Activated naive CD8-positive, alpha-beta T cell treated with anti-CD3 and anti-CD28 coated beads, Interleukin-2, amount 10 ng/mL, durations not matched to agents 7 days and 5 days (primary cell): ENCODE measurements around the gene FOXD3. TPM values are rescaled to one million over a fixed set of nuclear protein-coding genes. Genes with fewer than 3 reads are reported as not detected.
A peak's percentile ranks its signal among the peaks of the same experiment; 100 is the strongest.

Source experiments
- ATAC-seq: fragments of 150-1000 bp; cut with Tn5 transposase; one replicate; pipeline ENCODE4 v1.10.0; 2021; ENCODE audit warnings: low read depth, moderate library complexity
- POLR2A ChIA-PET: fragments of 350-600 bp; sonication (Branson Sonifier 250); formaldehyde crosslinking; loops from one replicate; lab custom pipeline; 2021; ENCODE audit warnings: antibody characterized with exemption; lab: Charles Lee
- DNase-seq: peaks from one replicate; pipeline ENCODE4 v3.0.0; 2021
- H3K27ac Mint-ChIP-seq: one replicate; pipeline ENCODE4 v1.8.0; 2022; ENCODE audit warnings: mild to moderate bottlenecking, mixed read lengths
- H3K27me3 Mint-ChIP-seq: one replicate; pipeline ENCODE4 v1.8.0; 2022; ENCODE audit warnings: mild to moderate bottlenecking, moderate library complexity, mixed read lengths
- H3K36me3 Mint-ChIP-seq: one replicate; pipeline ENCODE4 v1.8.0; 2021; ENCODE audit warnings: mild to moderate bottlenecking, mixed read lengths
- H3K4me1 Mint-ChIP-seq: one replicate; pipeline ENCODE4 v1.8.0; 2021; ENCODE audit warnings: mixed read lengths
- H3K4me3 Mint-ChIP-seq: one replicate; pipeline ENCODE4 v1.8.0; 2022; ENCODE audit warnings: mild to moderate bottlenecking, moderate library complexity, mixed read lengths
- H3K9me3 Mint-ChIP-seq: one replicate; pipeline ENCODE4 v1.8.0; 2021; ENCODE audit warnings: mixed read lengths
- total RNA-seq, 2 experiments: library from RNA; stranded (reverse); gene quantifications; one replicate each; pipeline ENCODE4 v1.2.3, GENCODE V29; 2021

FOXD3 gene
- total RNA-seq, 2 experiments from 2014 or later, result not detected

- Mint-ChIP-seq H3K36me3 (peaks cover 3% of the 10 kb centered on the region), H3K9me3 (no peaks in the 10 kb centered on the region), H3K27me3 (peaks cover 76% of the 10 kb centered on the region), H3K27ac (no peak overlapping the region), H3K4me1 (peaks cover 29% of the 10 kb centered on the region), H3K4me3 (no peak overlapping the region)
- no peak for ATAC-seq
- POLR2A ChIA-PET, result interaction anchor here (1.1 kb wide), 1 partner anchor 42 kb away, joined by 3 read pairs; no protein-coding TSS in a partner anchor
- no peak for DNase-seq
Observed at GRCh38 chr1:63325279-63325985, 3.1 kb downstream of the FOXD3 start.

- Mint-ChIP-seq H3K36me3 (peaks cover 2% of the 10 kb centered on the region), H3K9me3 (no peaks in the 10 kb centered on the region), H3K27ac (no peak overlapping the region), H3K27me3 (peaks cover 77% of the 10 kb centered on the region), H3K4me3 (peak overlapping the region; percentile 0), H3K4me1 (peaks cover 28% of the 10 kb centered on the region)
- POLR2A ChIA-PET, result interaction anchor here (1.1 kb wide), 1 partner anchor 42 kb away, joined by 3 read pairs; no protein-coding TSS in a partner anchor
- DNase-seq, result peak; percentile 29
- no peak for ATAC-seq
Observed at GRCh38 chr1:63326106-63326472, 3.7 kb downstream of the FOXD3 start.

GRCh38 chr1:63326473-63327380 is 4.4 kb downstream of the FOXD3 start:
- no peak overlapping the region for H3K27ac Mint-ChIP-seq
- H3K4me1 Mint-ChIP-seq, result peaks cover 23% of the 10 kb centered on the region
- no peaks in the 10 kb centered on the region for H3K9me3 Mint-ChIP-seq
- peaks cover 2% of the 10 kb centered on the region for H3K36me3 Mint-ChIP-seq
- POLR2A ChIA-PET, result no interaction called here
- peak; percentile 39 for DNase-seq
- H3K27me3 Mint-ChIP-seq, result peaks cover 74% of the 10 kb centered on the region
- peak overlapping the region; percentile 53 for H3K4me3 Mint-ChIP-seq
- no peak for ATAC-seq

- peak; percentile 70 for DNase-seq
- H3K27me3 Mint-ChIP-seq, result peaks cover 80% of the 10 kb centered on the region
- no peaks in the 10 kb centered on the region for H3K9me3 Mint-ChIP-seq
- ATAC-seq, result peak; percentile 14
- peaks cover 2% of the 10 kb centered on the region for H3K36me3 Mint-ChIP-seq
- H3K4me3 Mint-ChIP-seq, result peak overlapping the region; percentile 53
- POLR2A ChIA-PET, result interaction anchor here (0.6 kb wide), 1 partner anchor 41 kb away, joined by 3 read pairs; no protein-coding TSS in a partner anchor
- H3K4me1 Mint-ChIP-seq, result peaks cover 20% of the 10 kb centered on the region
- peak overlapping the region; percentile 55 for H3K27ac Mint-ChIP-seq
Observed at GRCh38 chr1:63327417-63328054, 5.2 kb downstream of the FOXD3 start.

- Mint-ChIP-seq H3K27me3 (peaks cover 86% of the 10 kb centered on the region), H3K4me3 (no peak overlapping the region), H3K27ac (no peak overlapping the region), H3K9me3 (no peaks in the 10 kb centered on the region), H3K36me3 (peaks cover 2% of the 10 kb centered on the region), H3K4me1 (peaks cover 20% of the 10 kb centered on the region)
- no peak for ATAC-seq
- no peak for DNase-seq
- POLR2A ChIA-PET, result interaction anchor here (0.6 kb wide), 1 partner anchor 40 kb away, joined by 3 read pairs; no protein-coding TSS in a partner anchor
Observed at GRCh38 chr1:63328122-63328521, 5.8 kb downstream of the FOXD3 start.

- Mint-ChIP-seq H3K36me3 (peaks cover 2% of the 10 kb centered on the region), H3K27ac (no peak overlapping the region), H3K4me3 (no peak overlapping the region), H3K9me3 (no peaks in the 10 kb centered on the region), H3K27me3 (peaks cover 88% of the 10 kb centered on the region), H3K4me1 (peaks cover 18% of the 10 kb centered on the region)
- POLR2A ChIA-PET, result no interaction called here
- ATAC-seq (no peak), DNase-seq (no peak)
Observed at GRCh38 chr1:63328781-63329180, 6.4 kb downstream of the FOXD3 start.

GRCh38 chr1:63329621-63330330 is 7.4 kb downstream of the FOXD3 start:
- no peaks in the 10 kb centered on the region for H3K9me3 Mint-ChIP-seq
- DNase-seq, result peak; percentile 42

GRCh38 chr1:63330331-63330916 is 8.1 kb downstream of the FOXD3 start:
- Mint-ChIP-seq H3K27ac (no peak overlapping the region), H3K9me3 (no peaks in the 10 kb centered on the region), H3K4me1 (peaks cover 14% of the 10 kb centered on the region), H3K36me3 (no peaks in the 10 kb centered on the region), H3K27me3 (peaks cover 92% of the 10 kb centered on the region), H3K4me3 (no peak overlapping the region)
- ATAC-seq (no peak), DNase-seq (no peak)
- POLR2A ChIA-PET, result interaction anchor here (0.6 kb wide), 1 partner anchor 10 kb away, joined by 3 read pairs; no protein-coding TSS in a partner anchor

More at GRCh38 chr1:63329621-63330330, 7.4 kb downstream of the FOXD3 start:
- Mint-ChIP-seq H3K27ac (no peak overlapping the region), H3K36me3 (no peaks in the 10 kb centered on the region), H3K4me3 (peak overlapping the region; percentile 28), H3K4me1 (peaks cover 16% of the 10 kb centered on the region), H3K27me3 (peaks cover 92% of the 10 kb centered on the region)
- ATAC-seq, result no peak
- POLR2A ChIA-PET, result no interaction called here

GRCh38 chr1:63342402-63342801 is 20.0 kb downstream of the FOXD3 start:
- POLR2A ChIA-PET, result no interaction called here
- Mint-ChIP-seq H3K4me1 (no peaks in the 10 kb centered on the region), H3K4me3 (no peak overlapping the region), H3K9me3 (no peaks in the 10 kb centered on the region), H3K36me3 (no peaks in the 10 kb centered on the region), H3K27me3 (peaks cover 17% of the 10 kb centered on the region), H3K27ac (no peak overlapping the region)
- DNase-seq (no peak), ATAC-seq (no peak)

- POLR2A ChIA-PET, result no interaction called here
- DNase-seq (no peak), ATAC-seq (no peak)
- Mint-ChIP-seq H3K36me3 (no peaks in the 10 kb centered on the region), H3K4me3 (no peak overlapping the region), H3K9me3 (no peaks in the 10 kb centered on the region), H3K4me1 (no peaks in the 10 kb centered on the region), H3K27me3 (peaks cover 21% of the 10 kb centered on the region), H3K27ac (no peak overlapping the region)
Observed at GRCh38 chr1:63343922-63344321, 21.6 kb downstream of the FOXD3 start.

GRCh38 chr1:63350320-63350719 is 28.0 kb downstream of the FOXD3 start:
- POLR2A ChIA-PET, result no interaction called here
- Mint-ChIP-seq H3K4me1 (no peaks in the 10 kb centered on the region), H3K36me3 (no peaks in the 10 kb centered on the region), H3K9me3 (no peaks in the 10 kb centered on the region), H3K4me3 (no peak overlapping the region), H3K27me3 (peaks cover 45% of the 10 kb centered on the region), H3K27ac (no peak overlapping the region)
- DNase-seq (no peak), ATAC-seq (no peak)

GRCh38 chr1:63352736-63353135 is 30.4 kb downstream of the FOXD3 start:
- POLR2A ChIA-PET, result no interaction called here
- no peaks in the 10 kb centered on the region for H3K4me1 Mint-ChIP-seq
- ATAC-seq (no peak), DNase-seq (no peak)
- H3K27me3 Mint-ChIP-seq, result peaks cover 47% of the 10 kb centered on the region
- no peaks in the 10 kb centered on the region for H3K9me3 Mint-ChIP-seq
- H3K4me3 Mint-ChIP-seq, result no peak overlapping the region
- H3K27ac Mint-ChIP-seq, result no peak overlapping the region
- H3K36me3 Mint-ChIP-seq, result no peaks in the 10 kb centered on the region
